Retina (tissue), 1 donor: ENCODE data around the gene INF2.

Experiments
- DNase-seq: peaks from one replicate; pipeline ENCODE4 v3.0.0-alpha.2; 2016

The INF2 gene

DNA sequence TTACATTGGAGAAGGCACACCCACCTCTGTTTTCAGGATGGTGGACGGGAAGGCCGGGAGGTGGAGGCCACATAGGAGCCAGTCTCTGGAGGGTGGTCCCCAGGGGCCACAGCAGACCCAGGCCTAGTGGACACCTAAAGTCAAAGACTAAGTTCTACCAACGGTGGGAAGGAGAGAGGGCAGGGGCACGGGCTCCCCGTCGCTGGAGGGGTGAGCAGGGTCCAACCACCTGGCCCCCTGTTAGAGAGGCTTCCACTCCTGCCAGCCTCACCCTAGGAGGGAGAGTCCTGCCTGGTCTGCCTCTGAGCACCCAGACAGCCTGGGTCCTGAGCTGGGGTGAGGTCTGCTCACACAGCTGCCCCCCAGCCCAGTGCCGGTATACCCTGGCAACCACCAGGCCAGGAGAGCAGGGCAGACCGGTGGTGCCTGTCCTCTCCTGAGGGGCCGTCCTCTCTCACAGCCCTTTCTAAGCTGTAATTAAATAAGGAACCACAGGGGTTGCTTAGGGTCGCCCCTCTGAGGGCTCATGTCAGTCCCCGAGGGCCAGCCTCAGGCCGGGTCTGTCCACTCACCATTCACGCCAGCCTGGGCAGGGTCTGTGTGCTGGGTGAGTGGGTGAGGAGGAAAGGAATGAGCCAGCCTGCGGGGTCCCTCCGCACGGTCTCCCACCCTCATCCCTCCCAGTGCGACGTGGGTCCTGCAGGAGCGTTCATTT, 2.3 kb downstream of the INF2 start:
- no peak for DNase-seq

DNA sequence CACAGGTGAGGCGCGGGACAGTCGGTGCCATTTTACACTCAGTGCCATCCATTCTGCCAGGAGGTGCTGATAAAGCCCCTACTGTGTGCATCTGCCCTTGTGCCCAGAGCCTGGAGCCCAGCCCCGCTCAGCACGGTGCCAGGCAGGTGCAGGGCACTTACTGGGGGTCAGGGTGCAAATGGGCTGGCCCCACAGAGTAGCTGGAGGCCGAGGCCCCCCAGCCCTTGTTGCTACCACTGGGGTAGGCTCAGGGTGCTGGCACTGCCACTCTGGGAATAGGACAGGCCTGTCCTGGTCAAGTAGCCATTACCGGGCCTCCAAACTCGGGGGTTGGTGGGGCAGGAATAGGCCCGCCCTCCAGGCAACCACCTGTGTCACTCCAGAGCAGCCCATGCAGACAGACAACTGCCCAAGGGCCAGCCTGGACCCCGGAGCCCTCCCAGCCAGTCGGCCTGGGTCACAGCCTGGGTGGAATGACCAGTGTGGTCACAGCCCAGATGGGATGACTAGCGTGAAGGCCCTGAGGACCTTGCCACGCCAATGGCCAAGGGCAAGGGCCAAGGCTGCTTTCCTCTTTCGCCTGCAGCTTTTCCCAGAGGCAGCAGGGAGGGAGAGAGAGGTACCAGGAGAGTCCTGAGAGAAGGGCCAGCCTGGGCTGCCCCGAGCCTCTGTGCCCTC, 3.0 kb downstream of the INF2 start:
- DNase-seq, result no peak

DNA sequence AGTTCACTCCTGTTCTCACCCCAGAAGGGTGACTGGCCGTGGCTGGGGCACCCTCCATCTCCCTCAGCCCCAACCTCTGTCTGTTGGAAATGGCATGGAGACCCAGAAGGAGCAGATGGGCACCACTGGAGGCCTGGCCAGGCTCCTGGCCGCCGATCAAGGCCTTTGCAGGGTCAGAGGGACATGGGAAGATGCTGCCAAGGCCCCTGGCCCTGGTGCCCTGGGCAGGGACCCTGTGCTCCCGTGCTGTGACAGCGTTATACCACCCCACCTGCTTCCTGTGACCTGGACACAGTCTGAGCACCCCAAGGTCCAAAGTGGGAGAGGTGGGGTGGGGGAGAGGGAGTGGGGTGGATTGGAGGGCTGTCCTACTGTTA, 3.5 kb downstream of the INF2 start:
- DNase-seq, result no peak

DNA sequence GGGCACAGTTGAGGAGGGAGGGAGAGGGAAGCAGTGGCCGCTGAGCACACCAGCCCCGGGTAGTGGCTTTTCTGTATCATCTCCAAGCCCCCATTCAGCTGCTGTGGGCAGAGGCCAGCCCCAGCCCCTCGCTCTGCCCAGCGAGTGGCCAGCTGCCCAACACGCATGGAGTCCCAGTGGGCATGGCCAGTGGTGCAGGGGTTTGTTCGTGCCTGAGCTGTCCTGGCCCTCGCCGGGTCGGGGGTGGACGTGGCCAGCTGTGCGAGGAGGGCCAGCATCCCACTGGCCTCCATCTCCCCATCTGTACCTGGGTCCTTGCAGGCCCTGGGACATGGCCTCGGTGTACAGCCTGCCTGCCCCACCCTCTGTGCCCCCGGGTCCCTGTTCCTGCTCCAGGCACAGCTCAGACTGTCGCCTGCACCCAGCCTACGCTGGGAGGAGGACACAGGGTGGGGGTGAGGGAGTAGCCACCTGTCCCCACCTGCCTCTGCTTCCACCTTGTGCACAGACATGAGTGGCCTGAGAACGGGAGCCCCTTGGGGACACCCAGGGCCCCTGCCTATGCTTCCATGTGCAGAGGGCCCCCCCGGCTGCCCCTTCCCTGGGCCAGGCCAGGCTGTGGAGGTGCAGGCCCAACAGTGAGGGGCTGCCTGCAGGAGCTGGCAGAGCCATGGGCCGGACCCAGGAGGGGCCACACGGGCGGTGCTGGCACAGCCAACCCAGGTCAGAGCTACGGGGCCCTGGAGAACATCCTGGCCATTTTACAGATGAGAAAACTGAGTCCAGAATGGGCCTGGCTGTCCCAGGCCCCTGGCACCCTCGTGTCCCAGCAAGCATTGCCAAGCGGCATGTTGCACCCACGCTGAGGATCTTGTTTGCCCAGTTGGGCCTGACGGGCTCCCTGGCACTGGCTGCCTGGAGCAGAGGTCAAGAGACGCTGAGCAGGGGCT, 4.3 kb downstream of the INF2 start:
- DNase-seq, result no peak

DNA sequence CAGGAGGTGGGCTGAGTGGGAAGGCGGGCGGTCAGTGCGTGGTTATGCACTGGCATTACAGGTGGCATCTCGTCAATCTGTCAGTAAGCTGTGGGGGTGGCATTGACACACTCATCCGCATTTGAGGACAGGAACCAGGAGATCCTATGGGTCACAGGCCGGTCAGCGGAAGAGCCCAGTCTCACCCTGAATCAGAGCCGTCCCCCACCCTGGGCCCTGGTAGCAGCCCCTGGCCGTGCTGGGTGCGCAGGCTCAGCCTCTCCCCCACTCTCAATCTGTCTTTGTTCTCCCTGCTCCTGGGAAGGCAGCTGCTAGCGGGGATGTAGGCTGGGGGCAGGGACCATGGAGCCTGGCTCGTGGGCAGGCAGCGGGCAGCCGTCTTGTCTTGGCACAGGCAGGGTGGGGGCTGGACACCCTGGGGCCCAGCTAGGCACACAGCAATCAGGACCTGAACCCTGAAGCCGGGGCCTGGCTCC, 5.1 kb downstream of the INF2 start:
- DNase-seq, result peak; percentile 56

DNA sequence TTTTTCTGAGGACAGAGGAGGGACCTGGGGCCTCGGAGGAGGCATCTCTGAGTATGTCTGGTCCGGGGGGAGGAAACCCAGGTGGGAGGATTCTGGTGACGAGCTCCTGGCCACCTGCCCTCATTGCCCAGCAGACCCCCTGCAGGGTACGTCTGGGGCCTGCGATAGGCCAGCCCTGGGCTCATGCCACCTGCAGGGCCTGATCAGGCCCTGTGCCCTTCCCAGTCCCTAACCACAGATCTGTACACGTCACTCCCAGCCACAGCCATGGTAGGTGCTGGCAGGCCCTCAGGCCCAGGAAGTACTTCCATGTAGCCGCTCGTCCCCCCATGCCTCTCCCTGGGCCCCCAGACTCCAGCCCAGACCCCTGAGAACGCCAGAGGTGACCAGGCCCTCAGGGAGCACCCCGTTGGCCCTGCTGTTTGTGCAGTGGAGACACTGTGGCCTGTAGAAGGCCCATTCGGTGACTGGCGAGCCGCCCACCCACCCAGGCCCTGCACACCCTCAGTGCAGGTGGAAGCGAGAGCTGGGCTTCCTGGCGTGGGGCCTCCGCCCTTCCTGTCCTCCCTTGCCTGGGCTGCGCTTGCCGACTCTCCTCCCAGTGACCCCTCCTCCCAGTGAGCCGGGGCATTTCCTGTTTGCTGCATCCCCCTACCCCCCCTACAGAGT, 5.7 kb downstream of the INF2 start:
- no peak for DNase-seq

DNA sequence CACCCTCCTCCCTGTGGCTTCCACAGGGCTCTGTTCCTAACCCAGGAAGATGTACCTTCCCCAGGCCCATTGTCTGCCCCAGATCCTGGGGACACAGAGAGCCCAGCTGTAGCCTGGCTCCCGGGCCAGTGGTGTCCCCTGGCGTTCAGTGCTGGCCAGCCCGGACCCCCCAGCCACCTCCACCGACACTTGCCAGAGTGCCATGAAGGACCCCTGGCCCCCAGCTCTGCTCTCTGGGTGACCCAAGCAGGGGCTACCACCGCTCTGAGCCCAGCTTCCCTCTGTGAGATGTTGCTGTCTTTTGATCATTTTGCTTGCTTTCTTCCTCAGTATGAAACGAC, 6.2 kb downstream of the INF2 start:
- no peak for DNase-seq

DNA sequence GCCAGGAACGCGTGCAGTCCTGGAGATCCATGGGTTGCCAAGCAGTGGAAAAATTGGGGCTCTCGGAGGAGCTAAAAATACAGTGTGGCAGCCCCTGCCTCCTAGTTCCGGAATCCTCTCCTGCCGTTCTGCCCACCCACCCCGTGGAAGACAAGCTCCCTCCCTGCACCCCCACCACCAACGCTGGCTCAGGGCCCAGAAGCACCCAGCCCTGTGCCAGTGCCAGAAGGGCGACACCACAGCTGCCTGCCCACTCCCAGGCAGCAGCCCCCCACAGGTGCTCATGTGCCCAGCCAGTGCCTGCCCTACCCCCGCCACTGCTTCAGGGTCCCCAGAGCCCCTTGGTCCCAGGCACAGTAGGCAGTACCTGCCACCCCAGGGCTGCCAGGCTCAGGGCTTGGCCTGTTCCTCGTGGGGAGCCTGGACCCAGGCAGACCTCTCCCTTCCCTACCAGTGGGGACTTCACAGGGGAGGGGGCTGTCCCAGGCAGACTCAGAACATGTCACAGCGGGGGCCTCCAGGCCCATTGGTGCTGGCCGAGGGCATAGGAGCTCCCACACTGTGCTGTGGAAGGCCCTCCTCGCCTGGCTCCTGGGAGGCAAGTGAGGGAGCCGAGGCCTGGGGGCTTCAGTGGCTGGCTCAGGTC, 7.4 kb downstream of the INF2 start:
- no peak for DNase-seq

DNA sequence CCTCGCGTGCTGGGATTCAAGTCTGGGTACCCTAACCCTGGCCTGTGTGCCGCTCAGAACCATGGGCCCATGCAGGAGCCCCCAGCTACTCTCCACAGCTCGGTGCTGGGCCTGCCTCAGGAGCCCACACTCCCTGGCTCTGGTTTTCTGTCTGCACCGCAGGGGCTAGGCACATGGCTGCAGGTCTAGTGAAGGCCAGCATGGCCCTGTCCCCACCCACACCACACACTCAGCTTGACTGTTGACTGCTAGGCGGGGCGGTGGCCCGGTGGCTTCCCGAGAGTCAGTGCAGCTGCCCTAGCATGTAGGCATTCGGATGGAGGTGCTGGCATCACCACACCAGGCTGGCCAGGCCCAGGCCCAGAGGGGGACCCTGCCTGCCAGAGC, 7.9 kb downstream of the INF2 start:
- DNase-seq, result no peak

DNA sequence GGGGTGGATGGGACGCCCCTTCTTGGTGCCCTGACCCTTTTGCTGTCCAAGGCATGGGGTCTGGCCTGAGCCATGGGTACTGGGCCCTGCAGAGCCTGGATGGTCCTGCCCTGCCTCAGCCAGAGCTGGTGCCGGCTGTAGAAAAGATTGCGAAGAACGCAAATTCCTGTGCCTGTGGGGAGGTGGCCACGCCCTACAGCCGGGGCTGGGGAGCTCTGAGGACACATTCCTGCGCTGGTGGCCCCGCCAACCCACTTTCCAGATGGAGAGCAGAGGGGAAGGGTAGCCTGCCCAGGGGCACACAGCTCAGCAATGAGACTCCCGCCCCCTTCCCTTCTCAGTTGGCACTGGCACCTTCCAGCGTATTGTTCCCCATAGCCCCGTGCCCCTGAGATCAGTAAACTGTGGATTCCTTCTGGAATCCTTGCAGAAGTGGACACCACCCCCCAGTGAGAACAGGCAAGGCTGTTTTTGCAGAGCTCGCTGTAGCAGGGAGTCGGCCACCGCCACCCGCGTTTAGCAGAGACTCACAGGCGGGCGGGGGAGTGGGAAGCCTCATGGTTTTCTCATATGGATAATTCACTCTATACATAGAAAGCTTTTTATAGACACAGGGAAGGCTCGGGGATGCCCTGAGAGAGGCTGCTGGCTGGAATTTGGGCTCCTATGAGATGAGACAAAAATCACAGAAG, 8.6 kb downstream of the INF2 start:
- no peak for DNase-seq

DNA sequence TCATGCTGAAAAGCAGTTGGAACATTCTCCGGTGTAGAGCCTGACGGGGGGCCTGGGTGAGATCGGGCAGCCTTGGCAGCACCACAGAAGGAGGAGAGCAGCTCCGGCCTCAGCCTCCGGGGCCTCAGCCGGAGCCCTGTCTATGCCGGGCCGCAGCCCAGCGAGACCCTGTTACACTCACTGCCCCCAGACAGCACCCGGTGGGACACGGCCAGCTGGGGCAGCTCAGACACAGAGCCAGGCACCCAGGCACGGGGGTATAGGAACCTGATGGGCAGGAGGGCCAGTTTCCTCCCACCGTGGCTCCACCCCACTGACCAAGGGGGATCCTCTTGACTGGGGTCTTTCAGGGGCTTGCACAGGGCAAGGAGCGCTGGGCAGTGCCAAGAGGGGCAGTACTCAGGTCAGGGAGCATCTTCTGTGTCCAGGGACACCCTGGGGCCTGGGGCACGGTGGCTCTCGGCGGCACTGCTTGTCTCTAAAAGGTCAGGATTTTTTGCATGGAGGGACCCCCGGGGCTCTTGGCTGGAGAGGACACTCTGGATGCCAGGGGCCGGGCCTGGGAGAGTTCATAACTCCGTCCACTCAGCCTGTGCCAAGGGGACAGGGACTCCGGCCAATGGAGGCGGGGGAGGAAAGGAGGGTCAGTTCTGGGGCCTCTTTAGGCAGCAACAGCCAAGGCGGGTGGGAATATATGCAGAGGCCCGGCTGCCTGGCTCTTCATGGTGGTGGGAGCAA, 9.4 kb downstream of the INF2 start:
- DNase-seq, result no peak

DNA sequence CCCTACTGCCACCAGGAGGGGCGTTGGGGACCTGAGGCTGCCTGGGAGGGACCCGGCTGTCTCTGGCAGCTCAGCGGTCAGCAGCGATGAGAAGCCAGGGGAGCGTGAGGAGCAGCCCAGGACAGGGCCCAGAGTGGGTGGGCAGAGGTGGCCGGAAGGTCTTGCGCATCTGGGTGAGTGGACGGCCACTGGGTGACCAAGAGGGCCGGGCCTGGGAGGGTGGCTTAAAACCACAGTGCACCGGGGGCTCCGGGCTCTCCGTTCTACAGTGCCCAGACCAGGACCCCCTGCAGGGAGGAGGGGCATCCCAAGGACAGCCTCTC, 10.0 kb downstream of the INF2 start:
- no peak for DNase-seq

DNA sequence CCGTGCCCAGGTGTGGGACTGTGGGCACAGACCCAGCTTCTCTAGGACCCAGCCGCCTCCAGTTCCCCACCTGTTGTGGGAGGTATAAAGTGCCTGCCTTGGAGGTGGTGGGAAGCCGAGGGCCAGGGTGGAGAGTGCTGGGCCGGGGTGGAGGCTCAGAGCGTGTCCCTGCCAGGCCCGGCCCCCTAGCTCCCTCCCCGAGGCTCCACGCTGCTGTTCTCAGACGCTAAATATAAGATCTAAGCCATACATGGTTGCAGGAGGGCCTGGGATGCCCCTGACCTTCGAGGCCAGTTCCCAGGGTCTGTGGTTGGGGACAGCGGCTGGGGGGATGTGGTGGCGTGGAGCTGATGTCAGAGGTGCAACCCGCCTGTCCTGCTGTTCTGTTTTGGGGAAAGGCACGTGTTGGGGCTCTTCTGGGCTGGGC, 10.8 kb downstream of the INF2 start:
- no peak for DNase-seq

DNA sequence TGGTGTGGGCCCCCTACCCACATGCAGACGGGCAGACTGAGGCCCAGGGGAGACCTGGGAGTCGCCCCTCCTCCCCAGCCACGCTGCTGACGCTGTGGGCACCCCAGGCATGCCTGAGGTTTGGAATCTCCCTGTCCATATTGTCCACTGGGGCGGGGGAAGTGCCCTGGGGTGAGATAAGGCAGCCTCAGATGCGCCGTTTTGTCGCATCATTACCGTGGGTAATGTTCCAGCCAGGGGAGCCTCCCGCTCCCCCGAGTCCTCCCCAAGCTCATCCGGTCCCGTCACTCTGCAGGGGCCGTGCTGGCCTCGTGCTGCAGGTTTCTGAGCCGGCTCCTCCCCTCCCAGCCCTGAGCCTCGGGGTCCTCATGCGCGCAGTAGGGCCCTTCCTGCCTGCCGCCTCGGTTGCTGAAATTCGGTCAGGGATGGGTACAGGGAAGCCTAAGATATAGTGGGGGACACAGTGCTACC, 11.4 kb downstream of the INF2 start:
- peak; percentile 25 for DNase-seq

DNA sequence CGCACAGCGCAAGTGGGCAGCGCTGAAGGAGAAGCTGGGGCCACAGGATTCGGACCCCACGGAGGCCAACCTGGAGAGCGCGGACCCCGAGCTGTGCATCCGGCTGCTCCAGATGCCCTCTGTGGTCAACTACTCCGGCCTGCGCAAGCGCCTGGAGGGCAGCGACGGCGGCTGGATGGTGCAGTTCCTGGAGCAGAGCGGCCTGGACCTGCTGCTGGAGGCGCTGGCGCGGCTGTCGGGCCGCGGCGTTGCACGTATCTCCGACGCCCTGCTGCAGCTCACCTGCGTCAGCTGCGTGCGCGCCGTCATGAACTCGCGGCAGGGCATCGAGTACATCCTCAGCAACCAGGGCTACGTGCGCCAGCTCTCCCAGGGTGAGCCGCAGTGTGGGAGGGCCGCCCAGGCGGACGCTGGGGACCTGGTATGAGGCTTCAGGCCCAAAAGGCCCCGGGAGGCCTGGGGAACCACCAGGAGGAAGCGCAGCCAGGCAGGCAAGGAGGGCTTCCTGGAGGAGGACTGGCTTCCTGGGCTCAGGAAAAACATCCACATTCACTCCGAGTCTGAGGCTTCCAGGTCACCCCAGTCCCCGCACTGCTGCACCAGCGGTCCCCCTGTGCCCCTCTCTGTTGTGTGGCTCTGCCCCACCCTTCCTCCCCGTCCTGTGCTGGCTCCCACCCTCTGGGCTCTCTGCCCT, 12.1 kb downstream of the INF2 start:
- DNase-seq, result peak; percentile 36

DNA sequence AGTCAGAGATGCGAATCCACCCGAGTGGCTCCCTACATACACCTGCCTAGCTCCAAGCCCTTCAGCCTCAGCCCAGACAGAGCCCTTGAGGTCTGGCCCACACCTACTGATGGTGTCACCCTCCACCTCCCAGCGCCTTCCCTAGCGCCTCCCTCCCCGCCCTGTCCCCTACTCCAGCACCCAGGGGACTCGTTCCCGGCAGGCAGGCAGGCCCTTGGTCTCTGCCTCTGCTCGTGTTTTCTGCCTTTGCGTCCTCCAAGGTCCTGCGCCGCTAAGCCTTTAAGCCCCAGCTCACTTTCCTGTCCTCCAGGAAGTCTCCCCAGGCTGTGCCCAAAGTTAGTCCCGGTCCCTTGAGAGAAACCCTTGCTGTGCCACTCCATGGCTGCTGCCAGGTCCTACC, 12.7 kb downstream of the INF2 start:
- no peak for DNase-seq

DNA sequence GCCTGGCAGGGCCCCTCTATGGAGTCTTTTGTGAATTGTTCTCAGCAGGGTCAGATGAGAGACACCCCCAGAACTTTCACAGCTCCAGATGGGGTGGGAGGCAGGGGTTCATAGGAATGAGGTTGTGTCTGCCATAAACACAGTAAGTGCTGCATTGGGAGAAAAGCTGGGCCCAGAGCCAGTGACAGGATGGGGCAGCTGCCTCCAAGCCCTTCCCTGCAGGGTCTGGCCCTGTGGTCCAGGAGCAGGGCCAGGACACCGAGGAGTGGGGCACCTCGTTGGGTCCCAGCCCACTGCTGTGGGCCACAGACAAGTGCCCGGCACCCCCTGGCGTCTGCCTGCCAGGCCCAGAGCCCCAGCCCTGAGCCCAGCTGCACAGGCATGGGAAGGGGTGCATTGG, 13.3 kb downstream of the INF2 start:
- DNase-seq, result no peak

DNA sequence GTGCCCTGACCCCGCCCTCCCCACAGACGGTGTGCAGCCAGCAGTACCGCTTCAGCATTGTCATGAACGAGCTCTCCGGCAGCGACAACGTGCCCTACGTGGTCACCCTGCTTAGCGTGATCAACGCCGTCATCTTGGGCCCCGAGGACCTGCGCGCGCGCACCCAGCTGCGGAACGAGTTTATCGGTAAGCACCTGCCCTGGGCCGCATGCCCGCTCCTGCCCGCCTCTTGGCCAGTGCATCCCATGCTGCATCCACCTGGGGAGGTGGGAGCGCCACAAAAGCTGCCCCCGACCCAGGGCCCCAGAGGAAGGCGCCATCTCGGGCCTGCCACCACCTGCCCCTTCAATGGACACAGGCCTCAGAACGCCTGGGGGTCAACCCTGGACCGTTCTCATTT, 13.9 kb downstream of the INF2 start:
- no peak for DNase-seq

DNA sequence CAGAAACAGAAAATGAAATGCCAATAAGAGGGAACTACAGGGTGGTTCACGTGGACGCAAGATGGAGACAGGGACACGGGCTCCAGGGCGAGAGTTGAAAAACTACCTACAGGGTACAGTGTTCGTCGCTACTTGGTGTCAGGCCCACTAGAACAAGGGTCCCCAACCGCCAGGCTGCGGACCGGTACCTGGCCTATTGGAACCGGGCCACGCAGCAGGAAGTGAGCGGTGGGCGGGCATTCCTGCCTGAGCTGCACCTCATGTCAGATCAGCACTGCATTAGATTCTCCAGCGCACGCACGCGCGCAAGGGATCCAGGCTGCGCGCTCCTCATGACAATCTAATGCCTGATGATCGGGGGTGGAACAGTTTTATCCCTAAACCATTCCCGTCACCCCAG, 14.8 kb downstream of the INF2 start:
- DNase-seq, result no peak

DNA sequence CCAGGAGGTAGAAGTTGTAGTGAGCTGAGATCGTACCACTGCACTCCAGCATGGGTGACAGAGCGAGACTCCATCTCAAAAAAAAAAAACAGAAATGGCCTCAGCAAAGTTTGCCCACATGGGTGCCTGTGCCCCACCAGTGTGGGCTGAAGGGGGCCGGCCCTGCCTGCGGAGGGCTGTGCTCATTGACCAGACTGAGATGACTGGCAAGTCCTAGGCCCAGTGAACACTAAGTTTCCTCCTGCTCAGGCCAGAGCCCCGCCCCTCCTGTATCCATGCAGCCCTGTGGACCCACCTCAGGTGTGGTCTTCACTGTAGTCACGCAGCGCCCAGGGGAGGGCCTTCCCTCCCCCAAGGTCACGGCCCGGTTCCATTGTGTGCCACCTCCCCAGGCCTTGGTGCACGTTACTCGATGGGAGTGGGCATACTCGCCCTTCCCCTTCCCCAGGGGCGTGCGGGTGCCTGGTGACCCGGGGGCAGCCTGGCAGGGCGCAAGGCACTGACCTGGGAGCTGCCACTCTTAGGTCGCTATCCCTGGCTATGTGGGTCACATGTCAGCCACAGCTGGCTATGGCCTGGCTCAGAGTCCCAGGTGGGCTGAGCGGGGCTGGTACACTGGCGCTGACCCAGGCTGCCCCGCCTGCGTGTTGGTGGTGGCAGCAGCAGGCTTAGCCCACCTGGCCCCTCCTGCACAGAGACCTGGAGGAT, 16.1 kb downstream of the INF2 start:
- no peak for DNase-seq
